Gastroesophageal sphincter (tissue), 3 donors: ENCODE data around the gene TCF12.

Experiments
- CTCF ChIP-seq, 4 experiments: fragments of 200-600 bp in 2 of 4; fragments of 450-650 bp in 2 of 4; sonication (generic) in 1 of 4; IDR thresholded peaks; one replicate each; pipeline ENCODE4 v1.5.1; 2017 to 2019; ENCODE audit warnings: antibody characterized with exemption in 4 of 4, mild to moderate bottlenecking in 2 of 4, moderate library complexity in 2 of 4
- EP300 ChIP-seq: sonication (generic); formaldehyde crosslinking; IDR thresholded peaks from one replicate; pipeline ENCODE4 v1.6.1; 2017; ENCODE audit warnings: antibody characterized with exemption, mild to moderate bottlenecking
- POLR2AphosphoS5 ChIP-seq: sonication (generic); formaldehyde crosslinking; IDR thresholded peaks from one replicate; pipeline ENCODE4 v1.6.1; 2017; ENCODE audit warnings: antibody characterized with exemption

GRCh38 chr15:57122080-57122840, 203.8 kb downstream of the TCF12 start:
- TF ChIP-seq CTCF (IDR thresholded peaks at IDR 0.05) = no peak
- TF ChIP-seq POLR2AphosphoS5 = no peak
- no peak for TF ChIP-seq EP300
